HepG2 (cell line): ENCODE data around the gene RMND5A.

Experiments used
- BRCA1 ChIP-seq: sonication (generic); formaldehyde crosslinking; IDR thresholded peaks from 2 replicates; pipeline ENCODE4 v1.4.0; 2020; ENCODE audit warnings: missing genetic modification reagents
- CEBPB ChIP-seq: IDR thresholded peaks from 2 replicates; pipeline ENCODE4 v1.6.1; 2011; ENCODE audit warnings: low read depth, low read length, improper control_type of control experiment, borderline replicate concordance
- CREM ChIP-seq, 2 experiments: sonication (generic) in 1 of 2; formaldehyde crosslinking in 1 of 2; IDR thresholded peaks; 2 replicates each; pipeline versions ENCODE4 v1.4.0 to v1.6.1; 2016 to 2020; ENCODE audit warnings: antibody characterized with exemption in 1 of 2, mild to moderate bottlenecking in 1 of 2, missing genetic modification reagents in 1 of 2
- CTCF ChIP-seq: sonication (generic); formaldehyde crosslinking; IDR thresholded peaks from 2 replicates; pipeline ENCODE4 v1.5.0; 2020; ENCODE audit warnings: mild to moderate bottlenecking, missing genetic modification reagents, moderate library complexity
- KDM4B ChIP-seq: sonication (generic); formaldehyde crosslinking; IDR thresholded peaks from 2 replicates; pipeline ENCODE4 v1.4.0; 2020; ENCODE audit warnings: missing genetic modification reagents
- MAFG ChIP-seq: sonication (generic); formaldehyde crosslinking; IDR thresholded peaks from 2 replicates; pipeline ENCODE4 v1.5.1; 2020; ENCODE audit warnings: mild to moderate bottlenecking, missing genetic modification reagents
- POLR2AphosphoS5 ChIP-seq: IDR thresholded peaks from 2 replicates; pipeline ENCODE4 v1.6.1; 2012; ENCODE audit warnings: low read depth, low read length
- TF ChIP-seq, protein P1 (sequence below): sonication (generic); formaldehyde crosslinking; IDR thresholded peaks from 2 replicates; pipeline ENCODE4 v1.8.1; 2023; ENCODE audit warnings: mild to moderate bottlenecking, moderate library complexity, missing genetic modification reagents
- TF ChIP-seq, protein P2 (sequence below): sonication (generic); formaldehyde crosslinking; IDR thresholded peaks from 2 replicates; pipeline ENCODE4 v1.5.1; 2020; ENCODE audit warnings: mild to moderate bottlenecking, missing genetic modification reagents, borderline replicate concordance

DNA sequence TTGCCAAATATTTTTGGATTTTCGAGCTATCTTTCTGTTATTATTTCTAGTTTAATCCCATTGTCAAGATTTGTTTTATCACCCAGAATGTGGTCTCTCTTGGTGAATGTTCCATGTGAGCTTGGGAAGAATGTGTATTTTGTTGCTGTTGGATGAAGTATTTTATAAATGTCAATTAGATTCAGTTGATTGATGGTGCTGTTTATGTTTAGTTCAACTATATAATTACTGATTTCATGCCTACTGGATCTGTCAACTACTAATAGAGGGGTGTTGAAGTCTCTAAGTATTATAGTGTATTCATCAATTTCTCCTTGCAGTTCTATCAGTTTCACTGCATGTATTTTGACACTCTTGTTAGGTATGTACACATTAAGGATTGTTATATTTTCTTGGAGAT is 34.7 kb upstream of the RMND5A start:
- TF ChIP-seq BRCA1 (CRISPR knock-in tag) (no peak), KDM4B (no peak), CEBPB (no peak), CTCF (CRISPR knock-in tag) (no peak), CREM (IDR thresholded peaks at IDR 0.05) (no peak), CREM (CRISPR knock-in tag; IDR thresholded peaks at IDR 0.05) (no peak), POLR2AphosphoS5 (no peak), MAFG (CRISPR knock-in tag) (no peak)
- TF ChIP-seq, protein P1, sequence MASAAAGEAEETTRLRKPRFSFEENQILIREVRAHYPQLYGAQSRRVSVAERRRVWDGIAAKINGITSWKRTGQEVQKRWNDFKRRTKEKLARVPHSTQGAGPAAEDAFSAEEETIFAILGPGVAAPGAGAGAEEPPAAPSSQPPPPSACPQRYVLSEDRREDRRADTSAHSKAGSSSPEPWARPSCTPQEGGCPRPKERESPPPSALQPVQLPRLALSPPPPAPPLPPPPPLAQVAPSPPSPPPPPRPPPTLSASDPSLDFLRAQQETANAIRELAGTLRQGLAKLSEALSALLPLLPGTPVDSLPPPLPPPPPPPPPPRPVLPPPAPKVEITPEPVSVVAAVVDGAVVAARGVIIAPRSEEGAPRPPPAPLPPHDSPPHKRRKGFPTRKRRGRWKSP (CRISPR knock-in tag) = no peak
- TF ChIP-seq, protein P2, sequence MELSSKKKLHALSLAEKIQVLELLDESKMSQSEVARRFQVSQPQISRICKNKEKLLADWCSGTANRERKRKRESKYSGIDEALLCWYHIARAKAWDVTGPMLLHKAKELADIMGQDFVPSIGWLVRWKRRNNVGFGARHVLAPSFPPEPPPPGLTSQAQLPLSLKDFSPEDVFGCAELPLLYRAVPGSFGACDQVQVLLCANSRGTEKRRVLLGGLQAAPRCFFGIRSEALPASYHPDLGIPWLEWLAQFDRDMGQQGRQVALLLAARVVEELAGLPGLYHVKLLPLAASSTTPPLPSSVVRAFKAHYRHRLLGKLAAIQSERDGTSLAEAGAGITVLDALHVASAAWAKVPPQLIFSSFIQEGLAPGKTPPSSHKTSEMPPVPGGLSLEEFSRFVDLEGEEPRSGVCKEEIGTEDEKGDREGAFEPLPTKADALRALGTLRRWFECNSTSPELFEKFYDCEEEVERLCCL (CRISPR knock-in tag) = no peak
